GM04504 (cell line): ENCODE measurements around the gene SOS2.
"Not testable (repeated sequence)": the region's sequence is repeated elsewhere in the genome, so short reads cannot be mapped to it uniquely, and the experiment has no call there.

Source experiments
- DNase-seq: peaks from one replicate; pipeline ENCODE4 v3.0.0-alpha.2; 2012; ENCODE audit warnings: low read depth

Gene SOS2

DNA sequence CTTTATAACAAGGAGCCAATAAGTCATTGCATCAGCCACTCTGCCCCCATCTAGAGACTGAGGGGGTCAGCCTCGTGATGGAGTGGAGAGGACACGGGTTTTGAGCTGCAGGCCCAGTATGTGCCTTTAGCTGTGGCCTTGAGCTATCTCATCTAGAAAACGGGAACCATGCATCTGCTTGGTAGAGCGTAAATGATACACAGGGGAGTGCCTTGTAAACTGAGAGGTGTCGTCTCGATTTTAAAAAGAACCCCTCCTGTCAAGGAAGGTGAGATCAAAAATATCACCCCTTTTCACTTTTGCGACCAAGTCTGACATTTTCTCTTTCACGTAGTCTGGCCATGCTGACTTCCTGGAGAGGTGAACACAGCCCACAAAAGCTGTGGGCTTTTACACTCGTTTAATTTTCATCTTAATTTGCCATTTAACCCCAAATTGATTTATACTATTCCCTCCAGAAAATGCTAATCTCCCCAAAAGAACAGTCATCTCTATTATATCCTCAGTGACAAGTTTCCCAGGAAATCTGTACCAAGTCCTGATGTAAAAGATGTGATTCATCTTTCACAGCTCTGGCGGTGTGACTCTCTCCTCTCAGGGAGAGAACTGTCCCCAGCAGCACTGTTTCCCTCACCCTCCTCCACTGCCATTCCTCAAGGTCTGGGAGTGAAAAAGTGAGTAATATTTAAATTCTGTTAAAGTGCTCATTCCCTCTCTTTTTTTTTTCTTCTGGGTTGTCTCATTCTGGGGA lies 145.6 kb downstream of the SOS2 start:
- peak; percentile 69 for DNase-seq

DNA sequence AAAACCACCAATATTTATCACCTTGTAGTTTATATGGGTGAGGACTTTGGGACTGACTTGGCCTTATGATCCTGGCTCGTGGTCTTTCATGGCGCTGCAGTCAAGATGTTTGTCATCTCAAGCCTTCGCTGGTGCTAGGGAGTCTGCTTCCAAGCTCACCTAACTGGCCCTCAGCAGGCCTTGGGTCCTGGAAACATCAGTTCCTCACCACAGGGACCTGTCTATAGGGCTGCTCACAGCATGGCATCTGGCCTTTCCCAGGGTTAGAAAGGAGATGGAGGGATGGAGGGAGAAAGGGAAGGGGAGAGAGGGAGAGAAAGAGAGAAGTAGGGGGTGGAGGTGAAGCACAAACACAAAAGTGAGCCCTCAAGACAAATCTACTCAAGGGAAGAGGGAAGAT lies 146.7 kb downstream of the SOS2 start:
- no peak for DNase-seq

DNA sequence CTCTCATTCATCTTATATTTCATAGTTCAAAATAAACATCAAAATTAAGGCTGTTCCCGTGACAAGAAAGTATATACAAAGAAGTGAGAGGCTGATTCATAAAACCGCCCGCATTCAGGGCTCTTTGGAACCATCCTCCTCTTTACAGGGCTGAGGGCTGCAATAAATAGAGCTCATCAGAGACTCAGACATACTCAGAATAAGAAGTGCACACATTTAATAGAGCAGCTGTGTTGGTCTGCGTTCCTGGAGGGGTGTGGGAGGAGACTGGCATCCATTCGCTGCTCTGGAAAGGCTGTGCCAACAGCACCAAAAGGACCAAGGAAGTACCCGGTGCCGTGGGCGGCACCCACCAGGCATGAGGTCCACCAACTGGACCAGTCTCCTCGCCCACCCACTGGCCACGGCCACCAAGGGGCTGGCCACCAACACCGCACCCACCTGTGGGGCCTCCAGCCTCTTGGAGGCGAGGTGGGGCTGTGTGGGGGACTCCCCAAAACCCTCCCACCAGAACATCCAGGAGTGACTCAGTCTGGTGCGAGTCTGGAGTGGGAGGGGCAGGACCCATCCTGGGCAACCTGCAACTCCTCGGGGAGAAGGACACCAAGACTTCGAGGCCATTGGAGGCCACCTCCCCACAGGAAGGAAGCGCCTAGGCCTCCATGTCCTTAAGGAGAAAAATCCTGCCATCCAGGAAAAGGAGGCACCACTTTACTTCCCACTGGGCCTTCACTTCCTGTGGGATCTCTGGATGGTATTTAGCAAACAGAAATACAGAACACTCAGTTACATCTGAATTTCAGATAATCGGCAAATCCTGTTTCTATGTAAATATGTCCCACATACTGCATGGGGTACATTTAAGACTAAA lies 147.7 kb downstream of the SOS2 start:
- no peak for DNase-seq

DNA sequence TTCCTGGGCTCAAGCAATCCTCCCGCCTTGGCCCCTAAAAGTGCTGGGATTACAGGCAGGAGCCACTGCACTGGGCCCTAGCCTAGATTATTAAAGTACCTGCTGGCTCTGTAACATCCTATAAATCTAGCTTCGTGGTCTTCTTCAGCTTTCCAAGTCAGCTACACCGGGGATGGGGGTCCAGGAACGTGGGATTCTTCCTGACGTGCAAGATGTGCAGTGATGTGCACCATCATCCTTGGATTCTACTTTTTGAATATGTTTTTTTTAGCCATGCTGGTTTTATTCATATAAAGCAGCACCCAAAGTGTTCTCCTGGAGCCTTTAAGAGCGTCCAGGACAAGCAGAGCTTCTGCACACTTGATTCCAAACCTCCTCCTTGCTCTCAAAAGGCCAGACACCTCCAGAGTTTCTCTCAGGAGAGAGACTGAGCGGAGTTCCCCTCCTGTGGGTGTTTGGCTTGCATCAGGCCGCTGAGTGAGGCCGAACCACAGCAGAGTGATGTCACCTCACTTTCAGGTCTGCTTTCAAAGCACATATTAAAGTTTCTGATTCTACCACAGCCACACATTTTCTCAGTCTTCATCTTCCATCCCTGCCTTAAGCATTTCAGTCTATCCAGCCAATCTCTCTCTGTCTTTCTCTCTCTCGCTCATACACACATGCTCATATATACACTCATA lies 148.5 kb downstream of the SOS2 start:
- DNase-seq, result no peak

DNA sequence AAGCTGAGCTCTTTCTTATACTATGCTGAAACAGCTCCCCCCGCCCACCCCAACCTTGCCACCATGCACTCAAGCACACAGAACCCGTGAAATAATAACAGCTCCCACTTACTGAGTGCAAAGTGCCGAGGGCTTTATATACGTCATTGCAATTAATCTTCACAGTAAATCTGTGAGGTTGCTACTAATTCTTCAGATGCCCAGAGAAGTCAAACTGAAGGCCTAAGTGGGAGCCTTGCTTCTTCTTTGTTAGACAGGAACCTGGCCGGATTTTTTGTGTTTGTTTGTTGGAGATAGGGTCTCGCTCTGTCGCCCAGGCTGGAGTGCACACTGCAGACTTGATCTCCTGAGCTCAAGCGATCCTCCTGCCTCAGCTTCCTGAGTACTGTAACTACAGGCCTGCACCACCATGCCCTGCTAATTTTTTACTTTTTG lies 149.1 kb downstream of the SOS2 start:
- DNase-seq, result no peak

DNA sequence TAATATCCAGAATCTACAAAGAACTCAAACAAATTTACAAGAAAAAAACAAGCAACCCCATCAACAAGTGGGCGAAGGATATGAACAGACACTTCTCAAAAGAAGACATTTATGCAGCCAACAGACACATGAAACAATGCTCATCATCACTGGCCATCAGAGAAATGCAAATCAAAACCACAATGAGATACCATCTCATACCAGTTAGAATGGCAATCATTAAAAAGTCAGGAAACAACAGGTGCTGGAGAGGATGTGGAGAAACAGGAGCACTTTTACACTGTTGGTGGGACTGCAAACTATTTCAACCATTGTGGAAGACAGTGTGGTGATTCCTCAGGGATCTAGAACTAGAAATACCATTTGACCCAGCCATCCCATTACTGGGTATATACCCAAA lies 152.3 kb downstream of the SOS2 start:
- not testable (repeated sequence) for DNase-seq

DNA sequence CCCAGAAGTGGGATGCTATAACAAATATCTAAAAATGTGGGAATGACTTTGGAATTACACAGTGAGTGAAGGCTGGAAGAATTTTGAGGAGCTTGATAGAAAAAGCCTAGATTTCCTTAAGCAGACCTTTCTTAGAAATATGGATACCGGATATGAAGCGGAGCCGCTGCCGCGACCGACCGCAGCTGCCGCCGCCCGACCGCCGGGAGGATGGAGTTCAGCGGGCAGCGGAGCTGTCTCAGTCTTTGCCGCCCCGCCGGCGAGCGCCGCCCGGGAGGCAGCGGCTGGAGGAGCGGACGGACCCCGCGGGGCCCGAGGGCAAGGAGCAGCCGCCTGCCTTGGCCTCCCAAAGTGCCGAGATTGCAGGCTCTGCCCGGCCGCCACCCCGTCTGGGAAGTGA lies 157.7 kb downstream of the SOS2 start:
- not testable (repeated sequence) for DNase-seq

DNA sequence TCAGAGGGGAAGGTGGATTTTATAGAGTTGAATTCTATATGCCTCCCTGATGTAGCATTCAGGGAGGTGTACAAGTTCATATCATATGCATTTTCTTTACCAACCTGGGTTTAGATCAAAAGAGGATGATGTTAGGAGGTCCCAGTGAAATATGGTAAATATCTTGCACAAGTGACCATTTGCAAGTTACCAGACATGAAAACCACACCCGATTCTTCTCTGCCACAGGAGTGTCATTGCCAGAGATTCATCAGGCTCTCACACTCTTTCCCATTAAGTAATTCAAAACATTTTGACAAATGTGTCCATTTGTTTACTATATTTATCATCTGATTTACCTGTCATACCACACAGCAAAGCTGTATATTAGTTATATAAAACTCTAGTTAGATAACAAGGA lies 159.0 kb downstream of the SOS2 start:
- no peak for DNase-seq

DNA sequence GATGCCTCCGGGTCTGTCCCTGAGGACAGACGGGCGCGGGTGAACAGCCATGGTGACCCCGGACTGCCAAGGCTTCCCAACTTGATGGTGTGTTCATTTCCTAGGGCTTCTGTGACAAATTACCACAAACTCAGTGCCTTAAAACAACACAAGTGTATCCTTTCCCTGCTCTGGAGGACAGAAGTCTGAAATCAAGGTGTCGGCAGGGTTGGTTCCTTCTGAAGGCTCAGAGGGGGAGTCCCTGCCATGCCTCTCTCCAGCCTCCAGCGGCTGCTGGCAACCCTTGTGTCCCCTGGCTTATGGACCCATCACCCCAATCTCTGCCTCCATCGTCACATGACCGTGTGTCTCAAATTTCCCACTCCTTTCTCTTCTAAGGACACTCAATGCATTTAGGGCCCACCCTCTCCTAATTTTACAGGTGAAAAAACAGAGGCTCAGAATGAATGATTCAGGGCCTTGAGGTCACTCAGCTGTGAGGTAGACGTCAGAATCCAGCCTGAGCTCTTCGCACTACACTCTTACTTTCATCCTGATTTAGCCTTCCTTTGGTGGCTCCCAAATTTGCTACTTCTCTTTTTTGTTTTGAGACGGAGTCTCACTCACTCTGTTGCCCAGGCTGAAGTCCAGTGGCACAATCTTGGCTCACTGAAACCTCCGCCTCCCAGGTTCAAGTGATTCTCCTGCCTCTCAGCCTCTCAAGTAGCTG lies 160.4 kb downstream of the SOS2 start:
- DNase-seq, result no peak

DNA sequence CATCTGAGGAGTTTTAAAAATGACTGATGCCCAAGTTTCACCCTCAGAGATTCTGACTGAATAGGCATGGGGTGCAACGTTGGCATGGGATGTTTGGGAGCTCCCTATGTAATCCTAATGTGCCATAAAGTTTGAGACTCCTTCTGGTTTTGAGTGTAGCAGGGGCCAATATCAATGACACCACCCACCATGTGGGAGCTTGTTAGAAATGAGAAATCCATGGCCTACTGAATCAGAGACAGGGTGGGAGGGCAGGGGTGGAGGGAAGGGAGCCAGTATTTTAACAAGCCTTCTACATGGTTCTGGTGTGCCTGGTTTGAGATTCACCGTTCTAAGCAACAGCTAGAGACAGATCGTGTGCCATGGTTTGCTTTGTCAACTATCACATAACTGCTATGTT lies 161.1 kb downstream of the SOS2 start:
- no peak for DNase-seq

DNA sequence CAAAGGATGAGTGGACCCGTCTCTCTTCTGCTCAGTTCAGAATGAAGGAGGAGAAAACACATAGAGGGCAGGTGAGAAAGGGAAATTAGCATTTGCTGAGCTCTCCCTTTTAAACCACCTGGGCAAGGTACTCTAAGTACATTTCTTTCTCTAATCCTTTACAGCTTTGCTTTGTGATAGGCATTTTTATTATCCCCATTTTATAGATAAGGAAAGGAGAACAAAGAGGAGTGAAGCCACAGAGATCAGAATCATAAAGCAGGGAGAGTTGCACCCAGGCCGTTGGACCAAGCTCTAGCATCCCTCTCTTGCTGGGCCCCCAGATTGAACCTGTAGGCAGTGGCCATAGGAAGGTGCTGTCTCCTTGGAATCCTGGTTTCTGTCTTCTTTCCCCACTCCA lies 162.1 kb downstream of the SOS2 start:
- DNase-seq, result no peak

DNA sequence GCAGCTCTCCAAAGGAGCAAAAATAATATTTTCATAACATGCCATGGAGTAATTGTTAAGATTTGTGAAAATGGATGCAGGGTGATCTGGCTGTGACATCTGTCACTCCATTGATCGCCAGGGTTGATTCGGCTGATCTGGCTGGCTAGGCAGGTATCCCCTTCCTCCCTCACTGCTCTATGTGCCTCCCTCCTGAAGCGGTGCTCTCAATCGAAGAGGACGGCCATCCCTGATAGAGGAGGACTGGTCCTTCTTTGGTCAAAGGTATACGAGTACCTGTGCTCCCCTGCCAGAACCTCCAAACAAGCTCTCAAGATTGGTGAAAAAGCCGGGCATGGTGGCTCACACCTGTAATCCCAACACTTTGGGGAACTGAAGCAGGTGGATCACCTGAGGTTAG lies 162.9 kb downstream of the SOS2 start:
- no peak for DNase-seq

DNA sequence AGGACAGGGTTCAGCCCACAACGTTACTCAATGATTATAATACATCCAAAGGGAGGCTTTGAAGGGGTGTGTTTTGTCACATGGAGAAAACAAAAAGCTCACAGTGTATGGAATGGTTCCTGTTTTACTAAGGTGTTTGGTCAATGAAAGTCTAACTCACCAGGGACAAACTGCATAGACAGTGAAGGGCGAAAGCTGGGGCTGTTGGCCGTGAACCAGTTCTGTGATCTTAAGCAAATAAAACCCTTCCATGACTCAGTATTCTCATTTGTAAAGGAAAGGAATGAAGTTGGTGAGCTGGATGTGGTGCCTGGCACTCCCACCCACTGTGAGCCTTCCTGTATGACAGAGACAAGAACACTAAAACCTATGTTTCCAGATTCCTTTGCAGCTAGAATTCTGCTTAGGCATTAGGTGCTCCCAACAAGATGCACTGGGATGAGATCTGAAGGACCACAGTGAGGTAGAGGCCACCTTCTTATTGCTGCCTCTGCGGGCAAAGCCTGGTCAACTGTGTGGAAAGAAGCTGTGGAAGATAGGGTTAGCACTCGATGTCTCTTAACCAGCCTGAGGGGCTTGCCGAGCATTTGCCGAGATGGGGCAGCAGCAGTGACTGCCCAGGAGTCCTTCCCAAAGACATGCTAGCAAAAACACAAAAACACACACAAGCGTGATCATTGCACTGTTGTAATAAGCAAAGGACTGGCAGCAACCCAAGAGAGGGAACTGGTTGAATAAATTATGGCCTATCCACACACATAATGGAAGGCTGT lies 163.5 kb downstream of the SOS2 start:
- no peak for DNase-seq
